Astrocyte (in vitro differentiated cells and primary cell): ENCODE measurements around the gene ATCAY. TPM values are rescaled to one million over a fixed set of nuclear protein-coding genes. Genes with fewer than 3 reads are reported as not detected.
"Not testable (repeated sequence)": the region's sequence is repeated elsewhere in the genome, so short reads cannot be mapped to it uniquely, and the experiment has no call there.

ENCODE experiments used
- DNase-seq: peaks from one replicate; pipeline ENCODE4 v3.0.0-alpha.2; 2010; ENCODE audit warnings: low read depth
- FAIRE-seq: peaks from 2 replicates; lab custom pipeline; 2011; peaks lifted over from hg19 to GRCh38; lab: Jason Lieb, UNC
- H2AFZ ChIP-seq: 2 replicates; pipeline ENCODE4 v1.6.0; 2012; ENCODE audit warnings: low read depth, low read length, inconsistent platforms
- H3K27ac ChIP-seq: 2 replicates; pipeline ENCODE4 v1.5.1; 2011; ENCODE audit warnings: low read depth, low read length, inconsistent platforms
- H3K27me3 ChIP-seq: 2 replicates; pipeline ENCODE4 v1.6.0; 2011; ENCODE audit warnings: low read length, inconsistent platforms; ENCODE audit not compliant: insufficient read depth
- H3K36me3 ChIP-seq: 2 replicates; pipeline ENCODE4 v1.5.1; 2011; ENCODE audit warnings: low read length, inconsistent platforms; ENCODE audit not compliant: insufficient read depth
- H3K4me1 ChIP-seq: 2 replicates; pipeline ENCODE4 v1.5.1; 2011; ENCODE audit warnings: low read length, inconsistent platforms; ENCODE audit not compliant: insufficient read depth
- H3K4me2 ChIP-seq: 2 replicates; pipeline ENCODE4 v1.6.0; 2012; ENCODE audit warnings: low read length, inconsistent platforms
- H3K4me3 ChIP-seq: 2 replicates; pipeline ENCODE4 v1.5.1; 2011; ENCODE audit warnings: low read depth, mild to moderate bottlenecking, low read length, inconsistent platforms; ENCODE audit not compliant: insufficient read depth
- H3K79me2 ChIP-seq: 2 replicates; pipeline ENCODE4 v1.6.0; 2012; ENCODE audit warnings: mild to moderate bottlenecking, low read length, inconsistent platforms; ENCODE audit not compliant: insufficient read depth
- H3K9ac ChIP-seq: 2 replicates; pipeline ENCODE4 v1.6.0; 2012; ENCODE audit warnings: mild to moderate bottlenecking, low read length, inconsistent platforms
- H3K9me3 ChIP-seq: 2 replicates; pipeline ENCODE4 v1.5.1; 2012; ENCODE audit warnings: low read depth, mild to moderate bottlenecking, low read length, inconsistent platforms; ENCODE audit not compliant: insufficient read depth
- H4K20me1 ChIP-seq: 2 replicates; pipeline ENCODE4 v1.6.0; 2012; ENCODE audit warnings: low read length, inconsistent platforms; ENCODE audit not compliant: insufficient read depth
- H3K27ac Mint-ChIP-seq: one replicate; pipeline ENCODE4 v1.8.0; 2021; ENCODE audit warnings: mild to moderate bottlenecking, mixed read lengths; ENCODE audit not compliant: unreplicated experiment
- H3K27me3 Mint-ChIP-seq: one replicate; pipeline ENCODE4 v1.8.0; 2021; ENCODE audit warnings: low read depth, mixed read lengths; ENCODE audit not compliant: unreplicated experiment
- H3K36me3 Mint-ChIP-seq: one replicate; pipeline ENCODE4 v1.8.0; 2021; ENCODE audit warnings: low read depth, mixed read lengths; ENCODE audit not compliant: unreplicated experiment
- H3K4me1 Mint-ChIP-seq: one replicate; pipeline ENCODE4 v1.8.0; 2021; ENCODE audit warnings: low read depth, mixed read lengths; ENCODE audit not compliant: unreplicated experiment
- H3K4me3 Mint-ChIP-seq: one replicate; pipeline ENCODE4 v1.8.0; 2021; ENCODE audit warnings: mild to moderate bottlenecking, moderate library complexity, mixed read lengths; ENCODE audit not compliant: unreplicated experiment
- H3K9me3 Mint-ChIP-seq: one replicate; pipeline ENCODE4 v1.8.0; 2021; ENCODE audit warnings: mild to moderate bottlenecking, mixed read lengths; ENCODE audit not compliant: unreplicated experiment
- CTCF ChIP-seq: IDR thresholded peaks from 2 replicates; pipeline ENCODE4 v1.5.1; 2011; ENCODE audit warnings: low read depth, mild to moderate bottlenecking, inconsistent platforms, low read length, moderate library complexity; ENCODE audit not compliant: insufficient read depth
- EZH2 ChIP-seq: IDR thresholded peaks from 2 replicates; pipeline ENCODE4 v1.6.1; 2012; ENCODE audit warnings: mild to moderate bottlenecking, low read length, inconsistent platforms; ENCODE audit not compliant: insufficient read depth
- total RNA-seq: library from RNA; stranded (reverse); gene quantifications from 2 replicates; pipeline ENCODE4 v1.2.1, GENCODE V29; 2021

ATCAY gene
- total RNA-seq, 1 donor from 2014 or later, result 6.5 TPM

GRCh38 chr19:3944018-3944721, 63.7 kb downstream of the ATCAY start:
- H3K4me1 ChIP-seq, result no peaks in the 10 kb centered on the region
- no peaks in the 10 kb centered on the region for H3K9me3 ChIP-seq
- TF ChIP-seq CTCF, result no peak
- TF ChIP-seq EZH2, result no peak
- H3K27ac ChIP-seq, result no peak overlapping the region
- H3K79me2 ChIP-seq, result no peaks in the 10 kb centered on the region
- peaks cover 8% of the 10 kb centered on the region for H3K36me3 Mint-ChIP-seq
- H3K4me3 ChIP-seq, result no peak overlapping the region
- no peak for FAIRE-seq
- H2AFZ ChIP-seq, result no peak overlapping the region
- peaks cover 1% of the 10 kb centered on the region for H3K27me3 Mint-ChIP-seq
- no peaks in the 10 kb centered on the region for H3K36me3 ChIP-seq
- H3K4me1 Mint-ChIP-seq, result no peaks in the 10 kb centered on the region
- H3K27me3 ChIP-seq, result no peaks in the 10 kb centered on the region
- no peaks in the 10 kb centered on the region for H4K20me1 ChIP-seq
- no peak overlapping the region for H3K4me3 Mint-ChIP-seq
- H3K9me3 Mint-ChIP-seq, result peaks cover 4% of the 10 kb centered on the region
- H3K27ac Mint-ChIP-seq, result no peak overlapping the region
- H3K9ac ChIP-seq, result no peak overlapping the region
- H3K4me2 ChIP-seq, result no peak overlapping the region
- DNase-seq, result no peak

GRCh38 chr19:3945838-3946237, 65.4 kb downstream of the ATCAY start:
- no peak overlapping the region for H2AFZ ChIP-seq
- H3K36me3 Mint-ChIP-seq, result peaks cover 8% of the 10 kb centered on the region
- no peaks in the 10 kb centered on the region for H3K79me2 ChIP-seq
- H3K4me1 ChIP-seq, result no peaks in the 10 kb centered on the region
- no peak overlapping the region for H3K9ac ChIP-seq
- H3K36me3 ChIP-seq, result no peaks in the 10 kb centered on the region
- H3K9me3 ChIP-seq, result no peaks in the 10 kb centered on the region
- no peaks in the 10 kb centered on the region for H3K4me1 Mint-ChIP-seq
- no peaks in the 10 kb centered on the region for H3K27me3 ChIP-seq
- H3K9me3 Mint-ChIP-seq, result peaks cover 4% of the 10 kb centered on the region
- peaks cover 1% of the 10 kb centered on the region for H3K27me3 Mint-ChIP-seq
- H3K27ac ChIP-seq, result no peak overlapping the region
- DNase-seq, result no peak
- no peak overlapping the region for H3K4me2 ChIP-seq
- TF ChIP-seq CTCF (no peak), EZH2 (no peak)
- H3K4me3 Mint-ChIP-seq, result no peak overlapping the region
- H3K4me3 ChIP-seq, result no peak overlapping the region
- H4K20me1 ChIP-seq, result peaks cover 4% of the 10 kb centered on the region
- no peak overlapping the region for H3K27ac Mint-ChIP-seq
- FAIRE-seq, result no peak

- peaks cover 11% of the 10 kb centered on the region for H4K20me1 ChIP-seq
- H3K36me3 ChIP-seq, H3K9me3 Mint-ChIP-seq, H3K27me3 Mint-ChIP-seq, H3K27ac ChIP-seq, DNase-seq, H3K9ac ChIP-seq, FAIRE-seq, H3K4me3 Mint-ChIP-seq, H3K4me1 ChIP-seq, H3K4me3 ChIP-seq, H3K36me3 Mint-ChIP-seq, H2AFZ ChIP-seq, H3K4me2 ChIP-seq, H3K27ac Mint-ChIP-seq, H3K4me1 Mint-ChIP-seq, H3K27me3 ChIP-seq, H3K9me3 ChIP-seq, H3K79me2 ChIP-seq: not testable (repeated sequence)
Observed at GRCh38 chr19:3947316-3947933, 66.9 kb downstream of the ATCAY start.
